Glutamatergic neuron (in vitro differentiated cells): ENCODE results near the gene DTNBP1. TPM values are rescaled to one million over a fixed set of nuclear protein-coding genes. Genes with fewer than 3 reads are reported as not detected.
A peak's percentile ranks its signal among the peaks of the same experiment; 100 is the strongest.

ENCODE experiments used
- DNase-seq: peaks from one replicate; pipeline ENCODE4 v3.0.0; 2022
- H3K27ac Mint-ChIP-seq: one replicate; pipeline ENCODE4 v1.8.0; 2020; ENCODE audit warnings: mild to moderate bottlenecking, mixed read lengths, inconsistent platforms; ENCODE audit not compliant: unreplicated experiment
- H3K27me3 Mint-ChIP-seq: one replicate; pipeline ENCODE4 v1.8.0; 2020; ENCODE audit warnings: mild to moderate bottlenecking, moderate library complexity, mixed read lengths, inconsistent platforms; ENCODE audit not compliant: unreplicated experiment
- H3K36me3 Mint-ChIP-seq: one replicate; pipeline ENCODE4 v1.8.0; 2020; ENCODE audit warnings: mild to moderate bottlenecking, mixed read lengths, inconsistent platforms; ENCODE audit not compliant: unreplicated experiment
- H3K4me1 Mint-ChIP-seq: one replicate; pipeline ENCODE4 v1.8.0; 2020; ENCODE audit warnings: mild to moderate bottlenecking, low read depth, mixed read lengths, inconsistent platforms; ENCODE audit not compliant: unreplicated experiment
- H3K4me3 Mint-ChIP-seq: one replicate; pipeline ENCODE4 v1.8.0; 2020; ENCODE audit warnings: mild to moderate bottlenecking, mixed read lengths, inconsistent platforms; ENCODE audit not compliant: unreplicated experiment
- H3K9me3 Mint-ChIP-seq: one replicate; pipeline ENCODE4 v1.8.0; 2020; ENCODE audit warnings: mild to moderate bottlenecking, moderate library complexity, mixed read lengths, inconsistent platforms; ENCODE audit not compliant: unreplicated experiment
- CTCF ChIP-seq: fragments of 200-600 bp; sonication (generic); IDR thresholded peaks from one replicate; pipeline ENCODE4 v1.5.0; 2021; ENCODE audit not compliant: partially characterized antibody, unreplicated experiment
- total RNA-seq: library from RNA; stranded (reverse); fragmentation: NEBNext Ultra II Directional; extraction: Animal tissue kit (Norgen Biotek cat#: 25700); gene quantifications from one replicate; pipeline ENCODE4 v1.2.1, GENCODE V29; 2021; ENCODE audit not compliant: unreplicated experiment

DTNBP1 gene
- total RNA-seq, 1 donor from 2014 or later, result 13.2 TPM

GRCh38 chr6:15682965-15683822 lies 20.4 kb upstream of the DTNBP1 start:
- Mint-ChIP-seq H3K9me3 (no peaks in the 10 kb centered on the region), H3K27me3 (peaks cover 1% of the 10 kb centered on the region), H3K4me1 (peaks cover 8% of the 10 kb centered on the region), H3K4me3 (no peak overlapping the region), H3K27ac (no peak overlapping the region), H3K36me3 (peaks cover 11% of the 10 kb centered on the region)
- DNase-seq, result no peak
- TF ChIP-seq CTCF, result no peak

DNA sequence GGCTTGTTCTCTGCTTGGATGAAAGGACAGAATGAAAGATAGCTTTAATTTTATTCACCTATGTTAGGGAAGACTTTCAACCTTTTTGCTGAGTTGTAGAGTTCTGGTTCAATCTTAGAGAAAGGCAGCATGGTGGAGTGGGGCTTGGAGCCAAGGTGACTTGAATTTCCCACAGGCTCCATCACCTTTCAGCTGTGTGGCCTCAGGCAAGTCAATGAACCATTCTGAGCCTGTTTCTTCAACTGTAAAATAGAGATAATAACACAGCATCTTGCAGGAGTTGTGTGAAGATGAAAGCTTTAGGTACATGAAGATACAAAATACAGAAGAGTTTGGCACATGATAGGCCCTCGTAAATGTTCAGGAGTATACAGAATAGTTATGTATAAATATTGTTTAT lies 19.1 kb upstream of the DTNBP1 start:
- Mint-ChIP-seq H3K9me3 (peaks cover 4% of the 10 kb centered on the region), H3K27ac (no peak overlapping the region), H3K4me1 (peaks cover 14% of the 10 kb centered on the region), H3K36me3 (peaks cover 11% of the 10 kb centered on the region), H3K4me3 (no peak overlapping the region), H3K27me3 (peaks cover 5% of the 10 kb centered on the region)
- DNase-seq, result no peak
- no peak for TF ChIP-seq CTCF

- peaks cover 5% of the 10 kb centered on the region for H3K27me3 Mint-ChIP-seq
- peaks cover 34% of the 10 kb centered on the region for H3K4me1 Mint-ChIP-seq
- DNase-seq, result no peak
- peaks cover 5% of the 10 kb centered on the region for H3K36me3 Mint-ChIP-seq
- H3K9me3 Mint-ChIP-seq, result peaks cover 4% of the 10 kb centered on the region
- no peak for TF ChIP-seq CTCF
- H3K4me3 Mint-ChIP-seq, result no peak overlapping the region
- H3K27ac Mint-ChIP-seq, result peak overlapping the region; percentile 94
Observed at GRCh38 chr6:15678514-15678913, 15.7 kb upstream of the DTNBP1 start.

- peak overlapping the region; percentile 94 for H3K27ac Mint-ChIP-seq
- no peak for TF ChIP-seq CTCF
- H3K4me1 Mint-ChIP-seq, result peaks cover 41% of the 10 kb centered on the region
- H3K36me3 Mint-ChIP-seq, result peaks cover under 1% of the 10 kb centered on the region
- H3K9me3 Mint-ChIP-seq, result peaks cover 4% of the 10 kb centered on the region
- H3K4me3 Mint-ChIP-seq, result peak overlapping the region; percentile 56
- peaks cover 5% of the 10 kb centered on the region for H3K27me3 Mint-ChIP-seq
- peak; percentile 36 for DNase-seq
Observed at GRCh38 chr6:15677822-15678221, 15.0 kb upstream of the DTNBP1 start.

- DNase-seq, result no peak
- peak overlapping the region; percentile 68 for H3K27ac Mint-ChIP-seq
- no peak for TF ChIP-seq CTCF
- peaks cover 4% of the 10 kb centered on the region for H3K9me3 Mint-ChIP-seq
- H3K27me3 Mint-ChIP-seq, result peaks cover 4% of the 10 kb centered on the region
- H3K4me3 Mint-ChIP-seq, result no peak overlapping the region
- no peaks in the 10 kb centered on the region for H3K36me3 Mint-ChIP-seq
- H3K4me1 Mint-ChIP-seq, result peaks cover 46% of the 10 kb centered on the region
Observed at GRCh38 chr6:15675536-15676220, 12.8 kb upstream of the DTNBP1 start.
